A673 (cell line): ENCODE results near the gene HLA-C.
"Not testable (repeated sequence)": the region's sequence is repeated elsewhere in the genome, so short reads cannot be mapped to it uniquely, and the experiment has no call there.

ENCODE experiments used
- EZH2 ChIP-seq: fragments of 200-600 bp; sonication (generic); IDR thresholded peaks from 2 replicates; pipeline ENCODE4 v1.6.1; 2017; ENCODE audit warnings: borderline replicate concordance, low read depth, mild to moderate bottlenecking, mixed read lengths, antibody characterized with exemption, low read length; ENCODE audit not compliant: poor library complexity, severe bottlenecking
- TF ChIP-seq, protein P1 (sequence below): fragments of 300-800, 200-600 bp; sonication (generic); conservative IDR thresholded peaks from 2 replicates; pipeline ENCODE4 v1.5.1; 2017; ENCODE audit warnings: low read depth, mild to moderate bottlenecking, antibody characterized with exemption, low read length, moderate library complexity, mixed read lengths

DNA sequence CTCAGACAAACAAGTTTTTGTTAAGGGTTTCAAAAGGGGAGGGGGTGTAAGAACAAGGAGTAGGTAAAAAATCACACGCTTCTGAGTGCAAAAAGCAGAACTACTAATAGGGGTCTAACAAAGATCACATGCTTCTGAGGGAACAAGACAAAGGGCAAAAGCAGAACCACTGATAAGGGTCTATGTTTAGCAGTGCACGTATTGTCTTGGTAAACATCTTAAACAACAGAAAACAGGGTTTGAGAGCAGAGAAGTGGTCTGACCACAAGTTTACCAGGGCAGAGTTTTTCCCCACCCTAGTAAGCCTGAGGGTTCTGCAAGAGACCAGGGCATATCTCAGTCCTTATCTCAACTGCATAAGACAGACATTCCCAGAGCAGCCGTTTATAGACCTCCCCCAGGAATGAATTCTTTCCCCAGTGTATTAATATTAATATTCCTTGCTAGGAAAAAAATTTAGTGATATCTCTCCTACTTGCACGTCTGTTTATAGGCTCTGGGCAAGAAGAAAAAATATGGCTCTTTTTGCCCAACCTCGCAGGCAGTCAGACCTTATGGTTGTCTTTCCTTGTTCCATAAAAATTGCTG lies 8.5 kb downstream of the HLA-C start:
- TF ChIP-seq, protein P1, sequence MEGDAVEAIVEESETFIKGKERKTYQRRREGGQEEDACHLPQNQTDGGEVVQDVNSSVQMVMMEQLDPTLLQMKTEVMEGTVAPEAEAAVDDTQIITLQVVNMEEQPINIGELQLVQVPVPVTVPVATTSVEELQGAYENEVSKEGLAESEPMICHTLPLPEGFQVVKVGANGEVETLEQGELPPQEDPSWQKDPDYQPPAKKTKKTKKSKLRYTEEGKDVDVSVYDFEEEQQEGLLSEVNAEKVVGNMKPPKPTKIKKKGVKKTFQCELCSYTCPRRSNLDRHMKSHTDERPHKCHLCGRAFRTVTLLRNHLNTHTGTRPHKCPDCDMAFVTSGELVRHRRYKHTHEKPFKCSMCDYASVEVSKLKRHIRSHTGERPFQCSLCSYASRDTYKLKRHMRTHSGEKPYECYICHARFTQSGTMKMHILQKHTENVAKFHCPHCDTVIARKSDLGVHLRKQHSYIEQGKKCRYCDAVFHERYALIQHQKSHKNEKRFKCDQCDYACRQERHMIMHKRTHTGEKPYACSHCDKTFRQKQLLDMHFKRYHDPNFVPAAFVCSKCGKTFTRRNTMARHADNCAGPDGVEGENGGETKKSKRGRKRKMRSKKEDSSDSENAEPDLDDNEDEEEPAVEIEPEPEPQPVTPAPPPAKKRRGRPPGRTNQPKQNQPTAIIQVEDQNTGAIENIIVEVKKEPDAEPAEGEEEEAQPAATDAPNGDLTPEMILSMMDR, result not testable (repeated sequence)
- TF ChIP-seq EZH2, result not testable (repeated sequence)
